ENCODE data around the gene C3orf62. TPM values are rescaled to one million over a fixed set of nuclear protein-coding genes. Genes with fewer than 3 reads are reported as not detected.

C3orf62 gene
- 10 to 100 TPM in 1 of 6 donors, 1 to 10 TPM in 5; 4.2 to 15.7 (median 7.1) TPM for total RNA-seq

DNA sequence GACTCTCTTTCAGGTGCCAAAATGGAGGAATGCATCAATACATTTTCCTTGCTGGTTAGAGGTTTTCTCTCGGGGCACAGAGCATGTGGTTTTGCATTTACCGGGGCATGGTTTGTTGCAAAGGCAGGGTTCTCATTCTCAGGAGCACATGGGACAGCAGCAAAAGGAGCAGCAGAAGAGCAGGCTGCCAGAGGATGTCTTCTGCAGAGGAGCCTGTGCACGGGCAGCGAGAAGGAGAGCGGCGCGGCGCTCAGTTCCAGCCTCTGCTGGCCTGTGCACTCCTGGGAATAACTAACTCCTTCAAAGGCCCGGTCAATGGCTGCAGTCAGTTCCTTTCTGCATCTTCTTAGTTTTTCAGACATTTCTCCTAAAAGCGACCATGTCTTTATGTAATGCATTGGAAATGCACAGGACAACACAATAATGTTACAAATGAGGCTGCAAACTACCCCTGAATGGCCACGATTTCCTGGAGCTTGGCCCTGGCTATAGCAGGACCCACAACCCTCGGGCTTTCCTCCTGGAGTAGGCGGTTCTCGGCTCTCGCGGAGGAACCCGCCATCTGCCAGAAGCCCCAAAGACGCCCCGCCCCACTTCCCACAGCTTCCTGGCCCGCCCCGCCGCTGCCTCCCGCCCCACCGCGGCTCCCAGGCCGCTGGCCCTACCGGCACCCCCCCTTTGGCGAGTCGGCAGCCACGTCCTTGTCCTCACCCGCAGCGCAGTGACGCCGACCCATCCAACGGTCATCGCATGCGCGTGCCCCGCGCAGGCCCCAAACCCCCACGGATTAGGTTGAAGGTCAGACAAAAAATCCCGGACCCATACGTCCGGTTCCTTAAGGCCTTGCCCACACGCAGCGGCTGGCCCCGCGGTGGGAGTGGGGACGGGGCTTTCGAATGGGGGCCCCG, at the start of gene C3orf62:
TSS of gene C3orf62 (minus strand) at position 758 of the 908 bp plus-strand sequence. CDS start at position 398, 360 bp downstream.
- no peaks in the 10 kb centered on the region for H3K9me3 ChIP-seq
- ATAC-seq (ENCODE audit: low FRiP score in 2 of 2) (peak; percentile 93 to 97), DNase-seq (peak; percentile 93 to 96)
- TF ChIP-seq POLR2A (IDR thresholded peaks at IDR 0.05) (peak in 1 of 4 donors; percentile 69), POLR2AphosphoS5 (IDR thresholded peaks at IDR 0.05) (peak; percentile 82 to 83), EP300 (IDR thresholded peaks at IDR 0.05) (no peak)
- TF ChIP-seq, protein P1, sequence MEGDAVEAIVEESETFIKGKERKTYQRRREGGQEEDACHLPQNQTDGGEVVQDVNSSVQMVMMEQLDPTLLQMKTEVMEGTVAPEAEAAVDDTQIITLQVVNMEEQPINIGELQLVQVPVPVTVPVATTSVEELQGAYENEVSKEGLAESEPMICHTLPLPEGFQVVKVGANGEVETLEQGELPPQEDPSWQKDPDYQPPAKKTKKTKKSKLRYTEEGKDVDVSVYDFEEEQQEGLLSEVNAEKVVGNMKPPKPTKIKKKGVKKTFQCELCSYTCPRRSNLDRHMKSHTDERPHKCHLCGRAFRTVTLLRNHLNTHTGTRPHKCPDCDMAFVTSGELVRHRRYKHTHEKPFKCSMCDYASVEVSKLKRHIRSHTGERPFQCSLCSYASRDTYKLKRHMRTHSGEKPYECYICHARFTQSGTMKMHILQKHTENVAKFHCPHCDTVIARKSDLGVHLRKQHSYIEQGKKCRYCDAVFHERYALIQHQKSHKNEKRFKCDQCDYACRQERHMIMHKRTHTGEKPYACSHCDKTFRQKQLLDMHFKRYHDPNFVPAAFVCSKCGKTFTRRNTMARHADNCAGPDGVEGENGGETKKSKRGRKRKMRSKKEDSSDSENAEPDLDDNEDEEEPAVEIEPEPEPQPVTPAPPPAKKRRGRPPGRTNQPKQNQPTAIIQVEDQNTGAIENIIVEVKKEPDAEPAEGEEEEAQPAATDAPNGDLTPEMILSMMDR (IDR thresholded peaks at IDR 0.05) = no peak
- peaks cover 28 to 44% (median 29%) of the 10 kb centered on the region in 4 donors for H3K4me1 ChIP-seq
- H3K27ac ChIP-seq = peak within 1 kb of the TSS; percentile 87 to 98 (median 94)
- 3 to 9% methylated on average over 16 to 30 of the region's 51 CpGs for WGBS, 2 donors
- peak within 1 kb of the TSS; percentile 19 to 57 (median 50) for H3K4me3 ChIP-seq
- H3K36me3 ChIP-seq = peaks cover 8 to 29% (median 10%) of the 10 kb centered on the region in 4 donors
- H3K27me3 ChIP-seq = no peaks in the 10 kb centered on the region

DNA sequence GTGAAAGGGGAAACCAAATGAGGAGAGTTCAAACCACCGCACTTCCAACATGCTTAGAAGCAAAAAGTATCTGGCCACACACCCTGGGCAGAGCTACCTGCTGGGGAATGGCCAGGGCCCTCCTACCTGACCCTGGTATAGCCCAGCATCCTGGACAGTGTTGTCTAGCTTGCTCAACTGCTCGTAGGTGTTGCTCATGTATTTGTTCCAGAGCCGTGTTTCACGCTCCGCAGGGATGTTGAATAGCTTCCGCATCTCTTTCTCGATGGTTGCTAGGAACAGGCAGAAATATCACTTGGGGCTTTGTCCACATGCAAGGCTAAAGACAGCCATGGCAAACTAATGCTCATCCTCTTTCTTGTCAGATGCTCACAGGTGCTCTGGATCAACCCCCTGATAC, 47.7 kb upstream of the C3orf62 start:
- no peaks in the 10 kb centered on the region for H3K27me3 ChIP-seq

DNA sequence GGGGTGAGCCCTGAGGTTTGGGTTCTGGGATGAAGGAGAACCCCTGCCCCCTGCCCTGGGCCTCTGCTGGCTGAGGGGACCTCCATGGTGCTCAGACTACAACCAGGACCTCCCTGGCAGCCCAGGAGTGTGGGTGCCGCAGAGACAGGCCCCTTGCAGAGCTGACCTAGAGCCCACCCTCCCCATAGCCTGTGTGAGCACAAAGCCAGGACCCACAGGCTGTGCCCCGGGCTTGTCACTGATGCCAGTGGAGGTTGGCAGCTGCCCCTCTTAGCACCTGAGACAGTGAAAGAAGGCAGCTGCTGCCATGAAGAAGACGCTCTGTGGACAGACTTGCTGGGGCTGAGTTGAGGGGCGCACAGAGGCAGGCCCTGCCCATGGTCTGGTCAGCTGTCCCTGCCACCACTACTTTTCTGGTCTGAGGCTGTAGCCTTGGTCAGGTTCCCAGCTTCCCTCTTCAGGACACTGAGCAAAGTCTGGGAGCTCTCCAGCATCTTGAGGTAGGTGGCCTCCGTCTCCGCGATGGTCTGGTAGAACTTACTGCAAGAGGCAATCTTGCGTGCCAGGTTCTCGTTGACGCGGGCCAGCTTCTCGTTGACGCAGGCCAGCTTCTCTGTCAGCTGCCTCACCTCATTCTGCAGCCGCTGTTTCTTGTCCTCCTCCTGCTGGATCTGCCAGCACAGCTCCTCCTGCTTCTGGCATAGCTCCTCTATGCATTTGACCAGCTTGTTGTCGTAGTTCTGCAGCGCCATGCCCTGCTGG, 39.8 kb upstream of the C3orf62 start:
- Histone ChIP-seq H3K9me3 (no peaks in the 10 kb centered on the region), H3K27ac (no peak overlapping the region), H3K4me3 (no peak overlapping the region), H3K27me3 (no peaks in the 10 kb centered on the region), H3K36me3 (peaks cover 11 to 98% (median 68%) of the 10 kb centered on the region in 4 donors), H3K4me1 (no peaks in the 10 kb centered on the region)
- TF ChIP-seq EP300 (IDR thresholded peaks at IDR 0.05) = no peak
- TF ChIP-seq POLR2A (IDR thresholded peaks at IDR 0.05) = no peak
- TF ChIP-seq POLR2AphosphoS5 (IDR thresholded peaks at IDR 0.05) = no peak
- TF ChIP-seq, protein P1 (IDR thresholded peaks at IDR 0.05) = no peak
- no peak for ATAC-seq (ENCODE audit: low FRiP score in 2 of 2)
- DNase-seq = no peak
- WGBS, 2 donors = 89 to 92% methylated on average over 15 of the region's 16 CpGs

More for the DNA sequence above, 47.7 kb upstream of the C3orf62 start:
- H3K27ac ChIP-seq = no peak overlapping the region
- H3K9me3 ChIP-seq = no peaks in the 10 kb centered on the region
- no peak overlapping the region for H3K4me3 ChIP-seq
- 95 to 99% methylated on average over 7 of the region's 7 CpGs for WGBS, 2 donors
- no peak for TF ChIP-seq EP300 (IDR thresholded peaks at IDR 0.05)
- TF ChIP-seq, protein P1 (IDR thresholded peaks at IDR 0.05) = no peak
- no peak for TF ChIP-seq POLR2A (IDR thresholded peaks at IDR 0.05)
- DNase-seq = no peak
- no peak for ATAC-seq (ENCODE audit: low FRiP score in 2 of 2)
- peaks cover 38 to 100% (median 87%) of the 10 kb centered on the region in 4 donors for H3K36me3 ChIP-seq
- no peaks in the 10 kb centered on the region for H3K4me1 ChIP-seq

DNA sequence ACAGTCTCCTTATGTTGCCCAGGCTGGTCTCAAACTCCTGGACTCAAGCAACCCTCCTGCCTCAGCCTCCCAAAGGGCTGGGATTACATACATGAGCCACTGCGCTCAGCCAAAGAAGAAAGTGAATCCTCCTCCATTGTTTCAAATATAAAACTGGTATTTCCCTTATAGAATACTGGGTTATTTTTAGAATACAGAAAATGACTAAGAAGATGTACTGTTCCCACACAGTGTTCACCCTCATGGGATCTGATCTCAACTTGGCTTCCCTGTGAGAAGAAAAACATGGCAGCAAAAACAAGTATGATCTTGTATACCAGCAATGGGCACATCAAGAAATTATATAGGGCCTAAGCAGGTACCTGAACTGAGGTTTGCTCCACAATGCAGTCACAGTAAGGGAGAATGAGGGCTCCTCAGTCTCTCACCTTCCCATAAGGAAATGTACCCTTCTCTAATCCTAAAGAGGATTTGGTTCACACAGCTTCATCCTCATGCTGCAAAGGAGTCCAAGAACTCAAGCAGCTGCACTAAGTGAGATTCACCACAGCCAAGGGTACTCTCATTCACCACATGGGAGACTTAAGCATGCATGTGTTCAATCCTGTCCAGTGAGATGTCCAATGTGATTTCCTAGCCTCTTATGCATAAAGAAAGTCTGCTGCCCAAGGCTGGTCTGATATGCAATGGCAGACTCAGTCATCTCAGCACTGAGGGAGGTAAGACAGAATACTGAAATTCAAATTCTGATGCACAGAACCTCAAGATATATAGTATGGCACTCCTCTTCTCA, 37.1 kb upstream of the C3orf62 start:
- Histone ChIP-seq H3K27me3 (no peaks in the 10 kb centered on the region), H3K27ac (no peak overlapping the region), H3K36me3 (peaks cover 21 to 94% (median 68%) of the 10 kb centered on the region in 4 donors), H3K9me3 (no peaks in the 10 kb centered on the region), H3K4me3 (no peak overlapping the region), H3K4me1 (no peaks in the 10 kb centered on the region)
- ATAC-seq (ENCODE audit: low FRiP score in 2 of 2) = no peak
- no peak for DNase-seq
- TF ChIP-seq, protein P1 (IDR thresholded peaks at IDR 0.05) = no peak
- no peak for TF ChIP-seq POLR2AphosphoS5 (IDR thresholded peaks at IDR 0.05)
- TF ChIP-seq POLR2A (IDR thresholded peaks at IDR 0.05) = no peak
- no peak for TF ChIP-seq EP300 (IDR thresholded peaks at IDR 0.05)
- 90 to 91% methylated on average over 1 of the region's 1 CpG for WGBS, 2 donors

Measured in upper lobe of left lung (tissue), 6 donors.